ENCODE data around the gene PIP5K1C. TPM values are rescaled to one million over a fixed set of nuclear protein-coding genes. Genes with fewer than 3 reads are reported as not detected.

PIP5K1C gene
- total RNA-seq, 1 donor from 2014 or later, result 42.0 TPM

- H3K9ac ChIP-seq (ENCODE audit: low read length), result no peak overlapping the region
- H3K4me3 ChIP-seq (ENCODE audit: insufficient read depth, low read depth, low read length), result no peak overlapping the region
- no peaks in the 10 kb centered on the region for H3K79me2 ChIP-seq (ENCODE audit: insufficient read depth, low read length)
- H3K36me3 ChIP-seq (ENCODE audit: insufficient read depth, low read length), result no peaks in the 10 kb centered on the region
- H2AFZ ChIP-seq (ENCODE audit: low read depth, low read length), result no peak overlapping the region
- H4K20me1 ChIP-seq (ENCODE audit: insufficient read depth, low read length), result peaks cover 20% of the 10 kb centered on the region
- no peaks in the 10 kb centered on the region for H3K27me3 Mint-ChIP-seq (ENCODE audit: low read depth, unreplicated experiment)
- H3K27me3 ChIP-seq (ENCODE audit: insufficient read depth, low read length), result no peaks in the 10 kb centered on the region
- no peak overlapping the region for H3K4me2 ChIP-seq (ENCODE audit: low read length)
- H3K4me1 ChIP-seq (ENCODE audit: insufficient read depth, low read length), result peaks cover 8% of the 10 kb centered on the region
- FAIRE-seq, result no peak
- no peak for DNase-seq (ENCODE audit: low read depth)
- no peak overlapping the region for H3K27ac Mint-ChIP-seq (ENCODE audit: unreplicated experiment)
- no peak for TF ChIP-seq CTCF (IDR thresholded peaks at IDR 0.05; ENCODE audit: insufficient read depth, low read depth, low read length)
- TF ChIP-seq EZH2 (IDR thresholded peaks at IDR 0.05; ENCODE audit: insufficient read depth, low read length), result no peak
- no peaks in the 10 kb centered on the region for H3K4me1 Mint-ChIP-seq (ENCODE audit: low read depth, unreplicated experiment)
- H3K27ac ChIP-seq (ENCODE audit: low read depth, low read length), result no peak overlapping the region
- peaks cover 3% of the 10 kb centered on the region for H3K9me3 ChIP-seq (ENCODE audit: insufficient read depth, low read depth, low read length)
- H3K4me3 Mint-ChIP-seq (ENCODE audit: unreplicated experiment), result no peak overlapping the region
- no peaks in the 10 kb centered on the region for H3K9me3 Mint-ChIP-seq (ENCODE audit: unreplicated experiment)
- H3K36me3 Mint-ChIP-seq (ENCODE audit: low read depth, unreplicated experiment), result peaks cover 22% of the 10 kb centered on the region
Observed at GRCh38 chr19:3660493-3661219, 39.6 kb downstream of the PIP5K1C start.

GRCh38 chr19:3659746-3660112, 40.5 kb downstream of the PIP5K1C start:
- Histone ChIP-seq H3K79me2 (ENCODE audit: insufficient read depth, low read length) (no peaks in the 10 kb centered on the region), H4K20me1 (ENCODE audit: insufficient read depth, low read length) (peaks cover 12% of the 10 kb centered on the region), H3K27ac (ENCODE audit: low read depth, low read length) (no peak overlapping the region), H3K27me3 (ENCODE audit: insufficient read depth, low read length) (no peaks in the 10 kb centered on the region), H3K36me3 (ENCODE audit: insufficient read depth, low read length) (no peaks in the 10 kb centered on the region), H3K9ac (ENCODE audit: low read length) (no peak overlapping the region), H3K4me2 (ENCODE audit: low read length) (no peak overlapping the region), H2AFZ (ENCODE audit: low read depth, low read length) (no peak overlapping the region), H3K9me3 (ENCODE audit: insufficient read depth, low read depth, low read length) (peaks cover 3% of the 10 kb centered on the region), H3K4me1 (ENCODE audit: insufficient read depth, low read length) (peaks cover 14% of the 10 kb centered on the region), H3K4me3 (ENCODE audit: insufficient read depth, low read depth, low read length) (no peak overlapping the region)
- Mint-ChIP-seq H3K4me1 (ENCODE audit: low read depth, unreplicated experiment) (no peaks in the 10 kb centered on the region), H3K4me3 (ENCODE audit: unreplicated experiment) (no peak overlapping the region), H3K27me3 (ENCODE audit: low read depth, unreplicated experiment) (no peaks in the 10 kb centered on the region), H3K9me3 (ENCODE audit: unreplicated experiment) (no peaks in the 10 kb centered on the region), H3K27ac (ENCODE audit: unreplicated experiment) (no peak overlapping the region), H3K36me3 (ENCODE audit: low read depth, unreplicated experiment) (peaks cover 23% of the 10 kb centered on the region)
- TF ChIP-seq CTCF (IDR thresholded peaks at IDR 0.05; ENCODE audit: insufficient read depth, low read depth, low read length), result no peak
- no peak for DNase-seq (ENCODE audit: low read depth)
- no peak for FAIRE-seq

Data from astrocyte (in vitro differentiated cells and primary cell).